HepG2 (cell line): ENCODE measurements around the gene HPCAL1. TPM values are rescaled to one million over a fixed set of nuclear protein-coding genes. Genes with fewer than 3 reads are reported as not detected.

ENCODE experiments used
- MIER3 ChIP-seq: IDR thresholded peaks from 2 replicates; pipeline ENCODE4 v1.6.1; 2016; ENCODE audit warnings: missing compliant biosample characterization, borderline replicate concordance
- PRMT3 ChIP-seq: sonication (generic); formaldehyde crosslinking; IDR thresholded peaks from 2 replicates; pipeline ENCODE4 v1.8.1; 2022; ENCODE audit warnings: low read depth, mild to moderate bottlenecking, moderate library complexity, missing genetic modification reagents, borderline replicate concordance
- RARA ChIP-seq: IDR thresholded peaks from 2 replicates; pipeline ENCODE4 v1.6.1; 2016; ENCODE audit warnings: missing genetic modification reagents, missing compliant biosample characterization
- SATB2 ChIP-seq: sonication (generic); formaldehyde crosslinking; IDR thresholded peaks from 2 replicates; pipeline ENCODE4 v1.5.0; 2020; ENCODE audit warnings: missing genetic modification reagents
- TBX2 ChIP-seq: sonication (generic); formaldehyde crosslinking; IDR thresholded peaks from 2 replicates; pipeline ENCODE4 v1.5.0; 2020; ENCODE audit warnings: missing genetic modification reagents, mild to moderate bottlenecking, borderline replicate concordance
- ZIK1 ChIP-seq: sonication (generic); formaldehyde crosslinking; IDR thresholded peaks from 2 replicates; pipeline ENCODE4 v1.5.0; 2020; ENCODE audit warnings: mild to moderate bottlenecking, low read depth, missing genetic modification reagents, borderline replicate concordance
- ZNF549 ChIP-seq: sonication (generic); formaldehyde crosslinking; IDR thresholded peaks from 2 replicates; pipeline ENCODE4 v1.5.0; 2020; ENCODE audit warnings: missing genetic modification reagents
- ZNF615 ChIP-seq: sonication (generic); formaldehyde crosslinking; IDR thresholded peaks from 2 replicates; pipeline ENCODE4 v1.5.0; 2020; ENCODE audit warnings: mild to moderate bottlenecking, missing genetic modification reagents, borderline replicate concordance
- ZNF891 ChIP-seq: sonication (generic); formaldehyde crosslinking; IDR thresholded peaks from 2 replicates; pipeline ENCODE4 v1.5.0; 2020; ENCODE audit warnings: mild to moderate bottlenecking, missing genetic modification reagents
- polyA plus RNA-seq, 8 experiments: library from polyadenylated mRNA; depleted of rRNA in 3 of 8; stranded (reverse) in 7 of 8; unstranded in 1 of 8; fragments of >200 nt; fragmentation: Illumina TruSeq in 4 of 8; extraction: Trizol in 4 of 8; gene quantifications; 2 replicates each; pipeline versions ENCODE4 v1.2.1 to v1.2.3, GENCODE V29; 2011 to 2016; ENCODE audit warnings: low read depth in 4 of 8, missing spikeins in 1 of 8, mixed read lengths in 1 of 8; ENCODE audit not compliant: insufficient read depth in 1 of 8
- total RNA-seq, 5 experiments: library from RNA; depleted of rRNA; stranded (reverse); fragments of >200 nt; fragmentation: Illumina TruSeq; extraction: Trizol; gene quantifications; 2 replicates each; pipeline ENCODE4 v1.2.3, GENCODE V29; 2016; ENCODE audit warnings: low read depth in 1 of 5
- TF ChIP-seq, protein P1 (sequence below): sonication (generic); formaldehyde crosslinking; IDR thresholded peaks from 2 replicates; pipeline ENCODE4 v1.5.1; 2020; ENCODE audit warnings: missing genetic modification reagents, mild to moderate bottlenecking, borderline replicate concordance
- TF ChIP-seq, protein P2 (sequence below): sonication (generic); formaldehyde crosslinking; IDR thresholded peaks from 2 replicates; pipeline ENCODE4 v1.8.1; 2023; ENCODE audit warnings: mild to moderate bottlenecking, moderate library complexity, missing genetic modification reagents
- TF ChIP-seq, protein P3 (sequence below): sonication (generic); formaldehyde crosslinking; conservative IDR thresholded peaks from 2 replicates; pipeline ENCODE4 v1.4.0; 2020; ENCODE audit warnings: missing genetic modification reagents
- TF ChIP-seq, protein P4 (sequence below): sonication (generic); formaldehyde crosslinking; IDR thresholded peaks from 2 replicates; pipeline ENCODE4 v1.4.0; 2020; ENCODE audit warnings: missing genetic modification reagents
- TF ChIP-seq, protein P5 (sequence below): sonication (generic); formaldehyde crosslinking; IDR thresholded peaks from 2 replicates; pipeline ENCODE4; 2020; ENCODE audit warnings: missing genetic modification reagents, mild to moderate bottlenecking, borderline replicate concordance

HPCAL1 gene
- total and polyA plus RNA-seq, 2 of the 13 experiments (the other 11 are each of a cell fraction or from before 2014, with no cell fraction given): 29.5 to 29.9 TPM

DNA sequence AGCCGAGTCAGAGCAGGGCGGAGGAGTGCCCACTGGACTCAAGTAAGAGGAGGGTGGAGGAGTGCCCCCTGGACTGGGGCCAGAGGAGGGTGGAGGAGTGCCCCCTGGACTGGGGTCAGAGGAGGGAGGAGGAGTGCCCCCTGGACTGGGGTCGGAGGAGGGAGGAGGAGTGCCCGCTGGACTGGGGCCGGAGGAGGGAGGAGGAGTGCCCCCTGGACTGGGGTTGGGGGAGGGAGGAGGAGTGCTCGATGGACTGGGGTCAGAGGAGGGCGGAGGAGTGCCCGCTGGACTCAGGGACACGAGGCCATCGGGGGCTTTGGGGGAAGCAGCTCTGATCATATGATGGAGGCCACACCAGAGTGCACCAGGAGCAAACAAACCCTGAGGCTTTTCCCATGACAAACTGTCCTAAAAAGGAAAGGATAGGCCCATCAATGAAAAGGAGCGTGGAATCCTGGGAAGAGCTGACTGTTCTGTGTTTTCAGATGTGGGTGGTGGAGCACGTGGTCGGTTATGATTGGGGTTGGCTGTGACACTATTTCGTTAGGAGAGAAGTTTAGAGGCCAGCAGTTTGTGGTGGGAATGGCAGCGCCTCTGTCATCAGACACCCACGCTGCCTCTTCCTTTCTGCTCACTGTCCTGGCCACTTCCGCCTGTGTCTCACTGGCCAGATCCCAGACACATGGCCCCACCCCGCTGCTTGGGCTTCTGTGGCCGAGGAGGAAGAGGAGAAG is 24.5 kb upstream of the HPCAL1 start (continued):
- TF ChIP-seq, protein P1, sequence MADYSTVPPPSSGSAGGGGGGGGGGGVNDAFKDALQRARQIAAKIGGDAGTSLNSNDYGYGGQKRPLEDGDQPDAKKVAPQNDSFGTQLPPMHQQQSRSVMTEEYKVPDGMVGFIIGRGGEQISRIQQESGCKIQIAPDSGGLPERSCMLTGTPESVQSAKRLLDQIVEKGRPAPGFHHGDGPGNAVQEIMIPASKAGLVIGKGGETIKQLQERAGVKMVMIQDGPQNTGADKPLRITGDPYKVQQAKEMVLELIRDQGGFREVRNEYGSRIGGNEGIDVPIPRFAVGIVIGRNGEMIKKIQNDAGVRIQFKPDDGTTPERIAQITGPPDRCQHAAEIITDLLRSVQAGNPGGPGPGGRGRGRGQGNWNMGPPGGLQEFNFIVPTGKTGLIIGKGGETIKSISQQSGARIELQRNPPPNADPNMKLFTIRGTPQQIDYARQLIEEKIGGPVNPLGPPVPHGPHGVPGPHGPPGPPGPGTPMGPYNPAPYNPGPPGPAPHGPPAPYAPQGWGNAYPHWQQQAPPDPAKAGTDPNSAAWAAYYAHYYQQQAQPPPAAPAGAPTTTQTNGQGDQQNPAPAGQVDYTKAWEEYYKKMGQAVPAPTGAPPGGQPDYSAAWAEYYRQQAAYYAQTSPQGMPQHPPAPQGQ (CRISPR knock-in tag): no peak
- TF ChIP-seq RARA (CRISPR knock-in tag) (peak; percentile 79), ZNF549 (no peak), PRMT3 (CRISPR knock-in tag) (no peak; the same call in 1 of the 2 replicates), TBX2 (CRISPR knock-in tag) (peak; percentile 68), ZNF891 (no peak), MIER3 (no peak), ZNF615 (no peak), SATB2 (CRISPR knock-in tag) (no peak), ZIK1 (CRISPR knock-in tag) (no peak)
- TF ChIP-seq, protein P2, sequence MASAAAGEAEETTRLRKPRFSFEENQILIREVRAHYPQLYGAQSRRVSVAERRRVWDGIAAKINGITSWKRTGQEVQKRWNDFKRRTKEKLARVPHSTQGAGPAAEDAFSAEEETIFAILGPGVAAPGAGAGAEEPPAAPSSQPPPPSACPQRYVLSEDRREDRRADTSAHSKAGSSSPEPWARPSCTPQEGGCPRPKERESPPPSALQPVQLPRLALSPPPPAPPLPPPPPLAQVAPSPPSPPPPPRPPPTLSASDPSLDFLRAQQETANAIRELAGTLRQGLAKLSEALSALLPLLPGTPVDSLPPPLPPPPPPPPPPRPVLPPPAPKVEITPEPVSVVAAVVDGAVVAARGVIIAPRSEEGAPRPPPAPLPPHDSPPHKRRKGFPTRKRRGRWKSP (CRISPR knock-in tag): peak; percentile 71
- TF ChIP-seq, protein P3, sequence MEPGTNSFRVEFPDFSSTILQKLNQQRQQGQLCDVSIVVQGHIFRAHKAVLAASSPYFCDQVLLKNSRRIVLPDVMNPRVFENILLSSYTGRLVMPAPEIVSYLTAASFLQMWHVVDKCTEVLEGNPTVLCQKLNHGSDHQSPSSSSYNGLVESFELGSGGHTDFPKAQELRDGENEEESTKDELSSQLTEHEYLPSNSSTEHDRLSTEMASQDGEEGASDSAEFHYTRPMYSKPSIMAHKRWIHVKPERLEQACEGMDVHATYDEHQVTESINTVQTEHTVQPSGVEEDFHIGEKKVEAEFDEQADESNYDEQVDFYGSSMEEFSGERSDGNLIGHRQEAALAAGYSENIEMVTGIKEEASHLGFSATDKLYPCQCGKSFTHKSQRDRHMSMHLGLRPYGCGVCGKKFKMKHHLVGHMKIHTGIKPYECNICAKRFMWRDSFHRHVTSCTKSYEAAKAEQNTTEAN (CRISPR knock-in tag): peak; percentile 84
- TF ChIP-seq, protein P4, sequence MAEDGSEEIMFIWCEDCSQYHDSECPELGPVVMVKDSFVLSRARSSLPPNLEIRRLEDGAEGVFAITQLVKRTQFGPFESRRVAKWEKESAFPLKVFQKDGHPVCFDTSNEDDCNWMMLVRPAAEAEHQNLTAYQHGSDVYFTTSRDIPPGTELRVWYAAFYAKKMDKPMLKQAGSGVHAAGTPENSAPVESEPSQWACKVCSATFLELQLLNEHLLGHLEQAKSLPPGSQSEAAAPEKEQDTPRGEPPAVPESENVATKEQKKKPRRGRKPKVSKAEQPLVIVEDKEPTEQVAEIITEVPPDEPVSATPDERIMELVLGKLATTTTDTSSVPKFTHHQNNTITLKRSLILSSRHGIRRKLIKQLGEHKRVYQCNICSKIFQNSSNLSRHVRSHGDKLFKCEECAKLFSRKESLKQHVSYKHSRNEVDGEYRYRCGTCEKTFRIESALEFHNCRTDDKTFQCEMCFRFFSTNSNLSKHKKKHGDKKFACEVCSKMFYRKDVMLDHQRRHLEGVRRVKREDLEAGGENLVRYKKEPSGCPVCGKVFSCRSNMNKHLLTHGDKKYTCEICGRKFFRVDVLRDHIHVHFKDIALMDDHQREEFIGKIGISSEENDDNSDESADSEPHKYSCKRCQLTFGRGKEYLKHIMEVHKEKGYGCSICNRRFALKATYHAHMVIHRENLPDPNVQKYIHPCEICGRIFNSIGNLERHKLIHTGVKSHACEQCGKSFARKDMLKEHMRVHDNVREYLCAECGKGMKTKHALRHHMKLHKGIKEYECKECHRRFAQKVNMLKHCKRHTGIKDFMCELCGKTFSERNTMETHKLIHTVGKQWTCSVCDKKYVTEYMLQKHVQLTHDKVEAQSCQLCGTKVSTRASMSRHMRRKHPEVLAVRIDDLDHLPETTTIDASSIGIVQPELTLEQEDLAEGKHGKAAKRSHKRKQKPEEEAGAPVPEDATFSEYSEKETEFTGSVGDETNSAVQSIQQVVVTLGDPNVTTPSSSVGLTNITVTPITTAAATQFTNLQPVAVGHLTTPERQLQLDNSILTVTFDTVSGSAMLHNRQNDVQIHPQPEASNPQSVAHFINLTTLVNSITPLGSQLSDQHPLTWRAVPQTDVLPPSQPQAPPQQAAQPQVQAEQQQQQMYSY: no peak
- TF ChIP-seq, protein P5, sequence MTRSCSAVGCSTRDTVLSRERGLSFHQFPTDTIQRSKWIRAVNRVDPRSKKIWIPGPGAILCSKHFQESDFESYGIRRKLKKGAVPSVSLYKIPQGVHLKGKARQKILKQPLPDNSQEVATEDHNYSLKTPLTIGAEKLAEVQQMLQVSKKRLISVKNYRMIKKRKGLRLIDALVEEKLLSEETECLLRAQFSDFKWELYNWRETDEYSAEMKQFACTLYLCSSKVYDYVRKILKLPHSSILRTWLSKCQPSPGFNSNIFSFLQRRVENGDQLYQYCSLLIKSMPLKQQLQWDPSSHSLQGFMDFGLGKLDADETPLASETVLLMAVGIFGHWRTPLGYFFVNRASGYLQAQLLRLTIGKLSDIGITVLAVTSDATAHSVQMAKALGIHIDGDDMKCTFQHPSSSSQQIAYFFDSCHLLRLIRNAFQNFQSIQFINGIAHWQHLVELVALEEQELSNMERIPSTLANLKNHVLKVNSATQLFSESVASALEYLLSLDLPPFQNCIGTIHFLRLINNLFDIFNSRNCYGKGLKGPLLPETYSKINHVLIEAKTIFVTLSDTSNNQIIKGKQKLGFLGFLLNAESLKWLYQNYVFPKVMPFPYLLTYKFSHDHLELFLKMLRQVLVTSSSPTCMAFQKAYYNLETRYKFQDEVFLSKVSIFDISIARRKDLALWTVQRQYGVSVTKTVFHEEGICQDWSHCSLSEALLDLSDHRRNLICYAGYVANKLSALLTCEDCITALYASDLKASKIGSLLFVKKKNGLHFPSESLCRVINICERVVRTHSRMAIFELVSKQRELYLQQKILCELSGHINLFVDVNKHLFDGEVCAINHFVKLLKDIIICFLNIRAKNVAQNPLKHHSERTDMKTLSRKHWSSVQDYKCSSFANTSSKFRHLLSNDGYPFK: no peak; the same call in 1 of the 2 replicates
